NT2/D1 (cell line): ENCODE data around the gene LOX.
"Not testable (repeated sequence)": the region's sequence is repeated elsewhere in the genome, so short reads cannot be mapped to it uniquely, and the experiment has no call there.

Source experiments
- DNase-seq: peaks from one replicate; pipeline ENCODE4 v3.0.0-alpha.2; 2011; ENCODE audit warnings: low read depth, low spot score
- H3K27me3 ChIP-seq: 2 replicates; pipeline ENCODE4 v1.6.0; 2011; ENCODE audit warnings: mild to moderate bottlenecking; ENCODE audit not compliant: insufficient read length, insufficient read depth
- H3K36me3 ChIP-seq: 2 replicates; pipeline ENCODE4 v1.6.1; 2011; ENCODE audit warnings: mild to moderate bottlenecking, low read length, mixed read lengths; ENCODE audit not compliant: insufficient read depth, insufficient read length
- H3K4me1 ChIP-seq: 2 replicates; pipeline ENCODE4 v1.5.1; 2011; ENCODE audit not compliant: insufficient read depth, insufficient read length
- H3K4me3 ChIP-seq: 2 replicates; pipeline ENCODE4 v1.5.1; 2011; ENCODE audit warnings: low read depth; ENCODE audit not compliant: insufficient read length
- H3K9ac ChIP-seq: 2 replicates; pipeline ENCODE4 v1.6.0; 2011; ENCODE audit warnings: low read depth; ENCODE audit not compliant: insufficient read length
- H3K9me3 ChIP-seq: 2 replicates; pipeline ENCODE4 v1.5.1; 2011; ENCODE audit warnings: mild to moderate bottlenecking, low read length; ENCODE audit not compliant: insufficient read depth
- SUZ12 ChIP-seq: IDR thresholded peaks from 2 replicates; pipeline ENCODE4 v1.6.1; 2011; ENCODE audit not compliant: insufficient read length, insufficient read depth; ENCODE audit errors: extremely low read depth
- YY1 ChIP-seq: IDR thresholded peaks from 2 replicates; pipeline ENCODE4 v1.6.1; 2011; ENCODE audit not compliant: insufficient read length, insufficient read depth
- ZNF274 ChIP-seq: IDR thresholded peaks from 2 replicates; pipeline ENCODE4 v1.6.1; 2011; ENCODE audit warnings: mild to moderate bottlenecking, low read depth, low read length

The LOX gene

DNA sequence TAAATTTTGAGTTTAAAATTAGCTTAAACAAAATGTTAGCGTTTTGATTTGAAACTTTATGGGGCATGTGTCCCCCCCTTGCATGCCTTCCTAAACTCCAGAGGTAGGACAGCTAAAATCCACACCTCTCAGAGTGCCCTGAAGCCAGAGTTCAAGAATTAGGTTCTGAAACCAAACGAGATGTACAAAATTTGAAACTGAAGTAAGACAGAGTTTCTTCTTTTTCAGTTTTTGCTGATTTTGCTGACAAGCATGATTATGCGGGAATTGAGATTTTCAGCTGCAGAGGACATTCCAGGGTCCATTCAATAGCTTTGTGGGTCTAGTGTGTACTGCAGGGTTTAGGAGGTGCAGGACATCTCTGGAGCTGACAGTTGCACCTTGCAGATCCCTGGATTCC is 17.1 kb upstream of the LOX start:
- H3K4me1 ChIP-seq, result peaks cover 2% of the 10 kb centered on the region
- H3K36me3 ChIP-seq, result no peaks in the 10 kb centered on the region
- H3K4me3 ChIP-seq, result no peak overlapping the region
- H3K9ac ChIP-seq, result no peak overlapping the region
- H3K27me3 ChIP-seq, result no peaks in the 10 kb centered on the region
- DNase-seq, result no peak
- no peaks in the 10 kb centered on the region for H3K9me3 ChIP-seq
- TF ChIP-seq YY1, result no peak
- TF ChIP-seq ZNF274, result no peak
- TF ChIP-seq SUZ12, result no peak

DNA sequence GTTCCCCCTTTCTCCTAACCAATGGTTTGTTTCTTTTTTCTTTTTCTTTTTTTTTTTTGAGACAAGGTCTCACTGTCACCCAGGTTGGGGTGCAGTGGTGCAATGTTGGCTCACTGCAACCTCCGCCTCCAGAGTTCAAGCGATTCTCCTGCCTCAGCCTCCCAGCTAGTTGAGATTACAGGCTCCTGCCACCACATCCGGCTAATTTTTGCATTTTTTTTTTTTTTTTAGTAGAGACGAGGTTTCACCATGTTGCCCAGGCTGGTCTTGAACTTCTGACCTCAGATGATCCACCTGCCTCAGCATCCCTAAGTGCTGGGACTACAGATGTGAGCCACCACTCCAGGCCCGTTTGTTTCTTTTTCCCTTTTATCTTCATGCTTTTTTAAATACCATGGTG is 16.2 kb upstream of the LOX start:
- not testable (repeated sequence) for H3K9ac ChIP-seq, DNase-seq, H3K9me3 ChIP-seq, H3K36me3 ChIP-seq, H3K4me1 ChIP-seq, H3K4me3 ChIP-seq, H3K27me3 ChIP-seq

DNA sequence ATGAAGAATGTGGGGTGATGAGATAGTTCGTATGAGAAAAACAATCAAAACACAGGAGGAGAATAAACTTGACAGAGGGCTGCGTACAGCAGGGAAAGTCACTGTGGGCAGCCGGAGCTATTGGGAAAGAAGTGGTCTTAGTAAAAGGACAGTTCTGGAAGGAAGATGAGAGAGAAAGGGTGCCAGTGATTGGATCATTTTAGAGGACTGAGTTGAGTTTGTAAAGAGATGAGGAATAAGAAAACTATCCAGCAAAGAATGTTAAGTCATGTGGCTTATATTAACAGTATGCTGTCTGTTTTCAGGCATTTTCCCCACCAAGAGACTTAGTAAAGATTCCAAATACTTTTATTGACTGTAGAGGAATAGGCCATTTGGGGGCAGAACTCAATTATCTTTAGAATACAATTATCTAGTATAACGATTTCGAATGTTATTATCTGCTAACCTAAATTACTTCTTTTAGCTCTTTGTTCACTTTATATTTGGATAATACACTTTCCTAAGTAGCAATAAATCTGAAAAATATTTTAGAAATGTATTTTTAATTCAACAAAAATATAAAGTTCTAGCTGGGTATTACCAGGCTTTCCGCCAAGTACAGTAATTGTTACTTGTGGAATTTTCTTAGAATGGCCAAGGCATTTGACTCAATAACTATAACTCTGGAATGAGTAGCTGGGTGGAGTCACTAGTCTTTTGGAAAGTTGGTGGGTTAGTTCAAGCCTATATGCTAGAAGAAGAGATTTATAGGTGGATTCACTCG is 15.5 kb upstream of the LOX start:
- TF ChIP-seq YY1 (no peak), ZNF274 (no peak), SUZ12 (no peak)
- Histone ChIP-seq H3K4me1 (no peaks in the 10 kb centered on the region), H3K36me3 (no peaks in the 10 kb centered on the region), H3K27me3 (no peaks in the 10 kb centered on the region), H3K4me3 (no peak overlapping the region), H3K9ac (no peak overlapping the region), H3K9me3 (no peaks in the 10 kb centered on the region)
- no peak for DNase-seq

DNA sequence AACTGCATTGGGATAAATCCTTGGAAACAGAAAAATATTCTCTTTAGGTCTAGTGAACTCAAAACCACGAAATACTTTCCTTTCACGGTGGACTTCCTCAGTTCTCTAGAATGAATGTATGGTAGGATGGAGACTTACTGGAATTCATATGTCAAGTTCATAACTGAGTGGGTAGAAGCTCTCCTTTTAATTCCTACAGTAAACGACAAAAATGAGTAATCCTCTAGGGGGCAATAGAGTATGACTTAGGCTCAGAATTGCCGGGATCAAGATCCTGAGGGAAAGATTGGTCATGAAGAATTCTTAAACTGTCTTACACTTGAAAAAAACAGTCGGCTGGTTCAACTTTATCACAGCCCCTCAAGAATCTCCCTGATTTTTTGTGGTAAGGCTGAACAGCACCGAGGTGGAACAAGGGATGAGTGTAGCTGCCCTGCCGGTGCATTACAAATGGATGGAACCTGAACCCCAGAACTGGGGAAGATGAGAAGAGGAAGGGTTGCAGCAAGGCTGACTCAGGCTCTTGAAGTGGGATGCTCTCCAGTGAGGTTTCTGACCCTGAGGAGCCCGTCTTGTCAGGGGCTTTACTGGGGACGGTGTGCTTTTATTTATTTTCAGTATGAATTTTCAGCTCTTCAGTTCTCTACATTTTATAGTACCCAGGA is 14.0 kb upstream of the LOX start:
- no peak for DNase-seq
- TF ChIP-seq SUZ12 (no peak), ZNF274 (no peak), YY1 (no peak)
- H3K4me3 ChIP-seq, result no peak overlapping the region
- no peak overlapping the region for H3K9ac ChIP-seq
- no peaks in the 10 kb centered on the region for H3K27me3 ChIP-seq
- no peaks in the 10 kb centered on the region for H3K4me1 ChIP-seq
- no peaks in the 10 kb centered on the region for H3K9me3 ChIP-seq
- no peaks in the 10 kb centered on the region for H3K36me3 ChIP-seq

DNA sequence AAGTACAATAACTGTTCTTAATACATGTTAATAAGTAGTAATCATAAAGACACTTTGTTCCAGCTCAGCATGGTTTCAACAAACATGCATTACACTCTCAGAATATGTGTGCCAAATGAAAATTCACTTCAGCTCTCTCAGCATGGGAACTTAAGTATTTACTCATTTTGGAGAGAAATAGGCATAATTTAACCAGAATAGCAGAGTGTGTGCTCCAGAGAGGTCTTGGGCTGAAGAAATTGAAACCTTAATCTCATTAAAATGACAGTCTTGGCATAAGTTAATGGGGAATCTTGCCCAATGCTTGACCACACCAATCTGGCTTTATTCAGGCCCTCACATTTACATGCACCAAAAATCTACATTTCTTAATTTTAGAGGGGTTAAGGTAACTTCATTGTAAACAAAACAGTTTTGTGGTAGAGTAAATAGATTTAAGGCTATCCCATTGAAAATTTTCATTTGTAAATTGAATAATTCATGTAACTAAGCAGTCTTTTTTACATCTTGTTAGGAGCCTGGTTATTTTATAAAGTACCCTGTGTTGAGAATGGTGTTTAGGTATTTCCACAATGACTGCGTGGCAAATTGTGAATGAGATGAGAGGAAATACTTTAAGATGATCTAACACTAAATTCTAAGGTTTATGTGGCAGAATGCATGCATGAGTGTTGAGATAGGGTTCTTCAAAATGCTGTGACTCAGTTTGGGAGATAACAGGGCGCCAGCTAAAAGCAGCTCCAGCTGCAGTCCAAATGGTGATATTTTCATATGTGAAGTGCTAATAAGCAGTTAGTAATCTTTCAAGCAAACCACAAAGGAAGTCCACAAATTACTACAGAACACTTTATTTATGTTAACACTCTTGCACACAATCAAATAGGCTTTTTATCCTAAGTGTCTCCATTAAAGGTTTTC is 11.3 kb upstream of the LOX start:
- DNase-seq, result no peak
- no peaks in the 10 kb centered on the region for H3K4me1 ChIP-seq
- no peak overlapping the region for H3K4me3 ChIP-seq
- no peak for TF ChIP-seq YY1
- no peak for TF ChIP-seq SUZ12
- no peak for TF ChIP-seq ZNF274
- H3K9me3 ChIP-seq, result no peaks in the 10 kb centered on the region
- no peak overlapping the region for H3K9ac ChIP-seq
- H3K36me3 ChIP-seq, result no peaks in the 10 kb centered on the region
- no peaks in the 10 kb centered on the region for H3K27me3 ChIP-seq

DNA sequence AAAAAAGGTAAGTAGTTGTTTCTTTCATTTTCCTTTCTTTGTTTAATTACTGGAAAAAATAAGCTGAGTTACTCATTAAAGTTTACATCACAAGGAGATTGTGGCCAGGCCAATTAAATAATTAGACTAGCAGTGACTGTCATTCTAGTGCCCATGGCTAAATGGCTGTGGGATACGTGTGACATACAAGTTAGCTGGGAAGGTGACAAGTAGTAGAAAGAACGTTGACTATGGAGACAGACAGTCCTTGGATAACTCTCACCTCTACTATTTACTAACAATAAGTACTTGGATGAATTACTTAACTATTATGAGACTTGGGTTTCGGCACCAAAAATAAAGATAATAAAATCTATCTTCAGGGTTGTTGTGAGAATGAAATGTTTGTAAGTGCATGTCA is 7.0 kb upstream of the LOX start:
- no peak overlapping the region for H3K9ac ChIP-seq
- H3K9me3 ChIP-seq, result no peaks in the 10 kb centered on the region
- H3K4me1 ChIP-seq, result no peaks in the 10 kb centered on the region
- H3K4me3 ChIP-seq, result no peak overlapping the region
- TF ChIP-seq ZNF274 (no peak), YY1 (no peak), SUZ12 (no peak)
- no peak for DNase-seq
- no peaks in the 10 kb centered on the region for H3K27me3 ChIP-seq
- no peaks in the 10 kb centered on the region for H3K36me3 ChIP-seq

DNA sequence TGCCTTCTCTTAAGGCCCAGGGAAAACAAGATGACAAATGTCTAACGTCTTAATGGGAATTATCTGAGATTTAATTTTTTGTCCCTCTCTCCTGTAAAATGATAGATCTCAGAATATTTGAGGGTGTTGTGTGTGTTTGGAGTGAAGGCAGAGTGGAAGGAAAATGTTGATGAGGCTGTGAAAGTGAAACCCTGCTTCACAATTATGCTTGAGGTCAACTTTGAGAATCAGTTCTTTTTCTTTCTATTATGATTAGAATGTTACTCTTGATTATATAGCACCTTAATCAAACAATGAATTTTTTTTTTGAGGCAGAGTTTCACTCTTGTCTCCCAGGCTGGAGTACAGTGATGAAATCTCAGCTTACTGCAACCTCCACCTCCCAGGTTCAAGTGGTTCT is 5.5 kb upstream of the LOX start:
- no peak overlapping the region for H3K4me3 ChIP-seq
- H3K9ac ChIP-seq, result no peak overlapping the region
- DNase-seq, result no peak
- no peaks in the 10 kb centered on the region for H3K36me3 ChIP-seq
- H3K4me1 ChIP-seq, result no peaks in the 10 kb centered on the region
- peaks cover 11% of the 10 kb centered on the region for H3K27me3 ChIP-seq
- TF ChIP-seq SUZ12 (no peak), ZNF274 (no peak), YY1 (no peak)
- H3K9me3 ChIP-seq, result no peaks in the 10 kb centered on the region
